ENCODE data around the gene SPG7.

The SPG7 gene

GRCh38 chr16:89589241-89589926 is 81.2 kb downstream of the SPG7 start:
- no peak for TF ChIP-seq CTCF (IDR thresholded peaks at IDR 0.05; ENCODE audit: borderline replicate concordance, insufficient read depth, low read depth, low read length)
- no peak overlapping the region for H3K4me3 ChIP-seq (ENCODE audit: low read depth, low read length)

GRCh38 chr16:89593841-89594240 is 85.6 kb downstream of the SPG7 start:
- no peak for TF ChIP-seq CTCF (IDR thresholded peaks at IDR 0.05; ENCODE audit: borderline replicate concordance, insufficient read depth, low read depth, low read length)
- no peak overlapping the region for H3K4me3 ChIP-seq (ENCODE audit: low read depth, low read length)

DNA sequence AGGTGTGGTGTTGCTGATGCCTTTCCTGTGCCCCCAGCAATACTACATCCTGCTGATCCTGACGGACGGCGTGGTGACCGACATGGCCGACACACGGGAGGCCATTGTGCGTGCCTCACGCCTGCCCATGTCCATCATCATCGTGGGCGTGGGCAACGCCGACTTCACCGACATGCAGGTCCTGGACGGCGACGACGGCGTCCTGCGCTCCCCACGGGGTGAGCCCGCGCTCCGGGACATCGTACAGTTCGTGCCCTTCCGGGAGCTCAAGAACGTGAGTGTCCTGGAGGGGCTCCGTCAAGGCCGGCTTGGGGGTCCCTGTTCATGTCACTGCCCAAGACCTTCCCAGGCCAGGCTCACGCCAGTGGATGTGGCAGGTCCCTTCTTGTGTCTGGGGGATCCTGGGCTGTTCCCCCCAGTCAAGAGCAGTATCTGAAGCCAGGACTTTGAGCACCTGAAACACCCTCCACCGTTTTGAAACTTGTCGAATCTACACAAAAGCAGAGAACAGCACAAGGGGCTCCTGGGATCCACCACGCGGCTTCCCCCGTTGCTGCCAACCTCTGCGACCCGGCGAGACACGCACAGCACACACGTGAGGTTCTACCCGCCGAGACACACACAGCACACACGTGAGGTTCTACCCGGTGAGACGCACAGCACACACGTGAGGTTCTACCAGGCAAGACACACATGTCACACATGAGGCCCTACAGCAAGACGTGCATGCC is 87.3 kb downstream of the SPG7 start:
- no peak for TF ChIP-seq CTCF (IDR thresholded peaks at IDR 0.05; ENCODE audit: borderline replicate concordance, insufficient read depth, low read depth, low read length)
- no peak overlapping the region for H3K4me3 ChIP-seq (ENCODE audit: low read depth, low read length)

DNA sequence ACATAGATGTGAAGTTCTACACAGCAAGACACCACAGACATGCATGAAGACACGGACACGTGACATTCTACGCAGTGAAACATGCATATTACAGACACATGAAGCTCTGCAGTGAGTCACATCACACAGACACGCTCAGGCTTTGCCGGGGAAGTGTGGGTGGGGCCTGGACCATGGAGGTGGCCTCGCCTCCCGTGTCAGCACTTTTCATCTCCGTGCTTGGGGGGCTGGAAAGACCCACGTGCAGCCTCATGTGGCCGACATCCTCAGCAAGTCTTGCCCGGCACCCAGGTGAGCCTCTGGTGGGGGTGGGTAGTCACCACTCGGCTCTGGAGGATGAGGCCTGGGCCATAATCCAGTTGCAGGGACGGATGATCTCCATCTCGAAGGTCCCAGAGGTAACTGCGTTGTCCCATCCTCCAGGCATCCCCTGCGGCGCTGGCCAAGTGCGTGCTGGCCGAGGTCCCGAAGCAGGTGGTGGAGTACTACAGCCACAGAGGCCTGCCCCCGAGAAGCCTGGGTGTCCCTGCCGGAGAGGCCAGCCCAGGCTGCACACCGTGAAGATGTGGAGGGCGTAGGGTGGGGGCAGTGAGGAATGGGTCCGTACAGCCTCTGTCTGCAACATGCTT is 88.0 kb downstream of the SPG7 start:
- no peak overlapping the region for H3K4me3 ChIP-seq (ENCODE audit: low read depth, low read length)
- no peak for TF ChIP-seq CTCF (IDR thresholded peaks at IDR 0.05; ENCODE audit: borderline replicate concordance, insufficient read depth, low read depth, low read length)

- TF ChIP-seq CTCF (IDR thresholded peaks at IDR 0.05; ENCODE audit: borderline replicate concordance, insufficient read depth, low read depth, low read length) = no peak
- H3K4me3 ChIP-seq (ENCODE audit: low read depth, low read length) = no peak overlapping the region
These were observed 88.9 kb downstream of the SPG7 start for GRCh38 chr16:89596957-89597649.

GRCh38 chr16:89598199-89598598 is 90.0 kb downstream of the SPG7 start:
- no peak overlapping the region for H3K4me3 ChIP-seq (ENCODE audit: low read depth, low read length)

More at GRCh38 chr16:89598199-89598598, 90.0 kb downstream of the SPG7 start:
- TF ChIP-seq CTCF (IDR thresholded peaks at IDR 0.05; ENCODE audit: borderline replicate concordance, insufficient read depth, low read depth, low read length) = no peak
